A549 (cell line): ENCODE data around the gene BEX4. TPM values are rescaled to one million over a fixed set of nuclear protein-coding genes. Genes with fewer than 3 reads are reported as not detected.
A peak's percentile ranks its signal among the peaks of the same experiment; 100 is the strongest.

Experiments
- ATAC-seq, 2 experiments: fragments of 200-7000 bp in 1 of 2; fragments of >200 bp in 1 of 2; cut with Nextera tagmentation in 1 of 2; cut with Tn5 transposase in 1 of 2; 3 replicates each; pipeline versions ENCODE4 v1.8.0 to v1.9.1; 2018 to 2020; ENCODE audit warnings: mild to moderate bottlenecking in 1 of 2, moderate library complexity in 1 of 2
- CTCF ChIA-PET: fragments of 300-600 bp; sonication (Branson Sonifier 250); formaldehyde crosslinking; extraction: SDS; loops from one replicate; lab custom pipeline; 2021; ENCODE audit warnings: antibody characterized with exemption, inconsistent platforms; lab: Yijun Ruan, JAX
- POLR2A ChIA-PET: fragments of 350-600 bp; formaldehyde crosslinking; extraction: SDS; loops from one replicate; lab custom pipeline; 2021; ENCODE audit warnings: antibody characterized with exemption, inconsistent platforms; lab: Yijun Ruan, JAX
- DNase-seq, 2 experiments: peaks; one replicate each; pipeline versions ENCODE4 v3.0.0 to v3.0.0-alpha.2; 2011 to 2016; ENCODE audit warnings: low read depth in 1 of 2, low spot score in 1 of 2
- FAIRE-seq: peaks from 2 replicates; lab custom pipeline; 2011; peaks lifted over from hg19 to GRCh38; lab: Jason Lieb, UNC
- H3K27ac ChIP-seq, 2 experiments: fragments of >200 bp; sonication (Bioruptor Twin); formaldehyde crosslinking; 3 replicates each; pipeline ENCODE4 v1.5.1; 2016 to 2017
- H3K4me1 ChIP-seq: fragments of >200 bp; sonication (Bioruptor Twin); formaldehyde crosslinking; 3 replicates; pipeline ENCODE4 v1.6.1; 2016
- H3K4me2 ChIP-seq: fragments of >200 bp; sonication (Bioruptor Twin); formaldehyde crosslinking; 3 replicates; pipeline ENCODE4 v1.6.1; 2016
- H3K4me3 ChIP-seq: fragments of >200 bp; sonication (Bioruptor Twin); formaldehyde crosslinking; 3 replicates; pipeline ENCODE4 v1.5.1; 2016
- H3K9me3 ChIP-seq: fragments of >200 bp; sonication (Bioruptor Twin); formaldehyde crosslinking; 3 replicates; pipeline ENCODE4 v1.6.1; 2016
- BCL3 ChIP-seq: fragments of >200 bp; sonication (Bioruptor Twin); formaldehyde crosslinking; IDR thresholded peaks from 3 replicates; pipeline ENCODE4 v1.6.1; 2016
- BHLHE40 ChIP-seq: IDR thresholded peaks from 2 replicates; pipeline ENCODE4 v1.6.1; 2012; ENCODE audit warnings: low read depth, low read length, inconsistent platforms
- CBX8 ChIP-seq: fragments of 200-600 bp; sonication (generic); IDR thresholded peaks from 2 replicates; pipeline ENCODE4 v1.6.1; 2016
- CEBPB ChIP-seq, 2 experiments: fragments of >200 bp in 1 of 2; sonication (Bioruptor Twin) in 1 of 2; formaldehyde crosslinking in 1 of 2; IDR thresholded peaks; 2 replicates each; pipeline ENCODE4 v1.6.1; 2012 to 2016
- CHD2 ChIP-seq: fragments of 150-350 bp; IDR thresholded peaks from 2 replicates; pipeline ENCODE4 v1.6.1; 2014; ENCODE audit warnings: low read length; ENCODE audit not compliant: partially characterized antibody
- CHD4 ChIP-seq: fragments of 200-600 bp; sonication (generic); IDR thresholded peaks from 2 replicates; pipeline ENCODE4 v1.6.1; 2016; ENCODE audit warnings: antibody characterized with exemption, mild to moderate bottlenecking, borderline replicate concordance
- E2F6 ChIP-seq: IDR thresholded peaks from 2 replicates; pipeline ENCODE4 v1.6.1; 2012; ENCODE audit warnings: low read depth, borderline replicate concordance
- EHF ChIP-seq: fragments of 250-450 bp; sonication (Bioruptor Pico); IDR thresholded peaks from 2 replicates; pipeline ENCODE4 v1.5.0; 2020; ENCODE audit warnings: mild to moderate bottlenecking
- EP300 ChIP-seq, 2 experiments: fragments of >200 bp; sonication (Bioruptor Twin); formaldehyde crosslinking; IDR thresholded peaks; 2 replicates in 1 of 2; 3 replicates in 1 of 2; pipeline ENCODE4 v1.6.1; 2016 to 2017
- HOXB5 ChIP-seq: fragments of 250-450 bp; sonication (Bioruptor Pico); IDR thresholded peaks from 2 replicates; pipeline ENCODE4 v1.5.0; 2020; ENCODE audit warnings: mild to moderate bottlenecking, moderate library complexity
- JUN ChIP-seq, 2 experiments: fragments of >200 bp; sonication (Bioruptor Twin); formaldehyde crosslinking; IDR thresholded peaks; 2 replicates in 1 of 2; 3 replicates in 1 of 2; pipeline ENCODE4 v1.6.1; 2016 to 2017
- KDM1A ChIP-seq: fragments of 200-600 bp; sonication (generic); IDR thresholded peaks from 2 replicates; pipeline ENCODE4 v1.6.1; 2016; ENCODE audit warnings: low read depth, mild to moderate bottlenecking
- KDM5A ChIP-seq: fragments of 200-600 bp; sonication (generic); IDR thresholded peaks from 2 replicates; pipeline ENCODE4 v1.6.1; 2016; ENCODE audit warnings: antibody characterized with exemption, mild to moderate bottlenecking
- MAFK ChIP-seq: fragments of 450-650 bp; IDR thresholded peaks from 2 replicates; pipeline ENCODE4 v1.6.1; 2014; ENCODE audit not compliant: partially characterized antibody
- NPAS2 ChIP-seq: fragments of 250-450 bp; sonication (Bioruptor Pico); IDR thresholded peaks from 2 replicates; pipeline ENCODE4 v1.8.0; 2022; ENCODE audit warnings: mild to moderate bottlenecking, moderate library complexity, borderline replicate concordance
- PBX3 ChIP-seq: IDR thresholded peaks from 2 replicates; pipeline ENCODE4 v1.6.1; 2012
- PHF8 ChIP-seq: fragments of 200-600 bp; sonication (generic); IDR thresholded peaks from 2 replicates; pipeline ENCODE4 v1.6.1; 2016; ENCODE audit warnings: low read depth, mild to moderate bottlenecking, antibody characterized with exemption, moderate library complexity, borderline replicate concordance
- RARB ChIP-seq: fragments of 250-450 bp; sonication (Bioruptor Pico); IDR thresholded peaks from 2 replicates; pipeline ENCODE4 v1.8.0; 2021; ENCODE audit warnings: mild to moderate bottlenecking, moderate library complexity
- RCOR1 ChIP-seq: fragments of 150-350 bp; IDR thresholded peaks from 2 replicates; pipeline ENCODE4 v1.6.1; 2014; ENCODE audit warnings: antibody characterized with exemption, low read length, low read depth
- SMC3 ChIP-seq: fragments of >200 bp; sonication (Bioruptor Twin); formaldehyde crosslinking; IDR thresholded peaks from 3 replicates; pipeline ENCODE4 v1.6.1; 2018; ENCODE audit warnings: inconsistent platforms
- TP53 ChIP-seq: fragments of 250-450 bp; sonication (Bioruptor Pico); IDR thresholded peaks from 2 replicates; pipeline ENCODE4 v1.5.0; 2021; ENCODE audit warnings: mild to moderate bottlenecking, moderate library complexity
- ZSCAN20 ChIP-seq: fragments of 250-450 bp; sonication (Bioruptor Pico); IDR thresholded peaks from 2 replicates; pipeline ENCODE4 v1.8.0; 2022; ENCODE audit warnings: mild to moderate bottlenecking, moderate library complexity
- WGBS: methylation state at CpG from one replicate; pipeline ENCODE4 v1.1.6; 2017; ENCODE audit errors: missing lambda C conversion rate; 5-methylcytosine and 5-hydroxymethylcytosine counted together
- polyA plus RNA-seq, 4 experiments: library from polyadenylated mRNA; depleted of rRNA in 3 of 4; stranded (reverse); fragments of >200 nt; fragmentation: RNase III in 1 of 4; extraction: RNeasy Plus Mini Kit Qiagen cat#74134 plus additional on column Dnase treatment in 1 of 4; gene quantifications; 2 replicates in 3 of 4; 3 replicates in 1 of 4; pipeline ENCODE4 v1.2.3, GENCODE V29; 2011 to 2017

BEX4 gene
- polyA plus RNA-seq, 2 of the 4 experiments (the other 2 are of a cell fraction) = 0.85 to 2.4 TPM

- H3K4me1 ChIP-seq = no peaks in the 10 kb centered on the region
- H3K9me3 ChIP-seq = no peaks in the 10 kb centered on the region
- TF ChIP-seq TP53 (CRISPR knock-in tag) (no peak), BHLHE40 (no peak), BCL3 (no peak), CHD4 (no peak), EP300 (IDR thresholded peaks at IDR 0.05) (no peak), JUN (IDR thresholded peaks at IDR 0.05) (no peak), NPAS2 (no peak), E2F6 (no peak), MAFK (no peak), CHD2 (no peak), RARB (no peak), PBX3 (no peak), ZSCAN20 (CRISPR knock-in tag) (no peak), CEBPB (IDR thresholded peaks at IDR 0.05) (no peak), KDM1A (no peak), SMC3 (no peak), EHF (CRISPR knock-in tag) (no peak), CBX8 (no peak)
- H3K4me2 ChIP-seq = no peak overlapping the region
- ATAC-seq (no peak), FAIRE-seq (no peak), DNase-seq (no peak)
- 80% methylated on average over 8 of the region's 8 CpGs for WGBS
- H3K4me3 ChIP-seq = no peak overlapping the region
- no peak overlapping the region for H3K27ac ChIP-seq
- CTCF ChIA-PET = interaction anchor here (1.3 kb wide), 1 partner anchor 262 kb away, joined by 3 read pairs; no protein-coding TSS in a partner anchor
- POLR2A ChIA-PET = no interaction called here
These were observed 2.0 kb upstream of the BEX4 start for GRCh38 chrX:103212749-103213457.

- TF ChIP-seq E2F6 (no peak), RCOR1 (no peak), PHF8 (0 out of 2 replicates have a peak, but pooled peaks have one; percentile 16), HOXB5 (CRISPR knock-in tag) (no peak), KDM5A (no peak)
- H3K4me2 ChIP-seq = peak overlapping the region; percentile 77
- DNase-seq = no peak
- FAIRE-seq = no peak
- 53% methylated on average over 13 of the region's 39 CpGs for WGBS
- no peaks in the 10 kb centered on the region for H3K9me3 ChIP-seq
- POLR2A ChIA-PET = interaction anchor here (1.0 kb wide), 1 partner anchor 189 kb away, joined by 3 read pairs; no protein-coding TSS in a partner anchor
- H3K4me1 ChIP-seq = no peaks in the 10 kb centered on the region
- H3K4me3 ChIP-seq = peak overlapping the region; percentile 54
- H3K27ac ChIP-seq = peak overlapping the region; percentile 41 to 79; a peak in 5 of 6 replicates
- peak in 1 of 2 experiments; percentile 28; a peak in 1 of 6 replicates for ATAC-seq
- CTCF ChIA-PET = no interaction called here
These were observed 600 bp downstream of the BEX4 start for GRCh38 chrX:103215425-103215991.
